BJ (cell line): ENCODE data around the gene MOK. TPM values are rescaled to one million over a fixed set of nuclear protein-coding genes. Genes with fewer than 3 reads are reported as not detected.

Source experiments
- CTCF ChIA-PET: fragments of 350-600 bp; formaldehyde crosslinking; extraction: SDS; loops from one replicate; lab custom pipeline; 2021; ENCODE audit warnings: antibody characterized with exemption, inconsistent platforms; lab: Yijun Ruan, JAX
- POLR2A ChIA-PET: fragments of 300-600 bp; sonication (Branson Sonifier 250); formaldehyde crosslinking; extraction: SDS; loops from one replicate; lab custom pipeline; 2021; ENCODE audit warnings: antibody characterized with exemption; lab: Charles Lee
- DNase-seq: peaks from one replicate; pipeline ENCODE4 v3.0.0-alpha.2; 2011; ENCODE audit warnings: low read depth
- H3K27me3 ChIP-seq: 2 replicates; pipeline ENCODE4 v1.6.0; 2011; ENCODE audit warnings: low read length; ENCODE audit not compliant: control insufficient read depth, insufficient read depth
- H3K36me3 ChIP-seq: 2 replicates; pipeline ENCODE4 v1.5.1; 2011; ENCODE audit warnings: low read length; ENCODE audit not compliant: control insufficient read depth, insufficient read depth
- H3K4me3 ChIP-seq: 2 replicates; pipeline ENCODE4 v1.5.1; 2011; ENCODE audit warnings: low read depth, mild to moderate bottlenecking, control low read depth, low read length
- polyA plus RNA-seq: library from polyadenylated mRNA; depleted of rRNA; stranded (reverse); fragments of >200 nt; gene quantifications from 2 replicates; pipeline ENCODE4 v1.2.3, GENCODE V29; 2011
- TF ChIP-seq, protein P1 (sequence below): IDR thresholded peaks from 2 replicates; pipeline ENCODE4 v1.5.1; 2011; ENCODE audit warnings: low read depth, mild to moderate bottlenecking, control low read depth, inconsistent platforms, low read length, moderate library complexity; ENCODE audit not compliant: insufficient read depth

Gene MOK
- polyA plus RNA-seq, 1 experiment, result 26.0 TPM

- no peak for DNase-seq
- Histone ChIP-seq H3K36me3 (peaks cover 5% of the 10 kb centered on the region), H3K4me3 (no peak overlapping the region), H3K27me3 (no peaks in the 10 kb centered on the region)
- ChIA-PET POLR2A (no interaction called here), CTCF (interaction anchor here (0.7 to 1.8 kb wide), 4 partner anchors 13 to 292 kb away, joined by 3 to 5 read pairs (median 4); no protein-coding TSS in a partner anchor)
- TF ChIP-seq, protein P1, sequence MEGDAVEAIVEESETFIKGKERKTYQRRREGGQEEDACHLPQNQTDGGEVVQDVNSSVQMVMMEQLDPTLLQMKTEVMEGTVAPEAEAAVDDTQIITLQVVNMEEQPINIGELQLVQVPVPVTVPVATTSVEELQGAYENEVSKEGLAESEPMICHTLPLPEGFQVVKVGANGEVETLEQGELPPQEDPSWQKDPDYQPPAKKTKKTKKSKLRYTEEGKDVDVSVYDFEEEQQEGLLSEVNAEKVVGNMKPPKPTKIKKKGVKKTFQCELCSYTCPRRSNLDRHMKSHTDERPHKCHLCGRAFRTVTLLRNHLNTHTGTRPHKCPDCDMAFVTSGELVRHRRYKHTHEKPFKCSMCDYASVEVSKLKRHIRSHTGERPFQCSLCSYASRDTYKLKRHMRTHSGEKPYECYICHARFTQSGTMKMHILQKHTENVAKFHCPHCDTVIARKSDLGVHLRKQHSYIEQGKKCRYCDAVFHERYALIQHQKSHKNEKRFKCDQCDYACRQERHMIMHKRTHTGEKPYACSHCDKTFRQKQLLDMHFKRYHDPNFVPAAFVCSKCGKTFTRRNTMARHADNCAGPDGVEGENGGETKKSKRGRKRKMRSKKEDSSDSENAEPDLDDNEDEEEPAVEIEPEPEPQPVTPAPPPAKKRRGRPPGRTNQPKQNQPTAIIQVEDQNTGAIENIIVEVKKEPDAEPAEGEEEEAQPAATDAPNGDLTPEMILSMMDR, result no peak
Observed at GRCh38 chr14:102252834-102253801, 51.8 kb downstream of the MOK start.

DNA sequence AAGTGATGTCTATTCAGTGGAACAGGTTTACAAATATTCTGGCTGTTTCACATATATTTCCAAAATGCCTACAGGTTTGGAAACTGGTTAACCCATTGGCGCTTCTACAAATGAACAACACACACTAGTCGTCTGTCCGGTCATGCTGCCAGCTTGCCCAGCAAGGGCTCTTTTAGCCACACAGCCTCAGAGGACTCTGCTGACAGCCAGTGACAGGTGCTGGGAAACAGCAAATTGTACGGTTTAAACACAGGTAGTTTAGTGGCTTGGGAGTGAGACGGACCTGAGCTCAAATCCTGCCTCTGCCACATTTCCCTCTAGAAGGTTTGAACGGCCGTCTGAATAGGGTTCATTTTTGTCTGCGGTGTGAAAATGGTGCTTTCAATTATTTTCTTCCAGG is 53.8 kb downstream of the MOK start:
- H3K36me3 ChIP-seq, result peaks cover 5% of the 10 kb centered on the region
- POLR2A ChIA-PET, result no interaction called here

DNA sequence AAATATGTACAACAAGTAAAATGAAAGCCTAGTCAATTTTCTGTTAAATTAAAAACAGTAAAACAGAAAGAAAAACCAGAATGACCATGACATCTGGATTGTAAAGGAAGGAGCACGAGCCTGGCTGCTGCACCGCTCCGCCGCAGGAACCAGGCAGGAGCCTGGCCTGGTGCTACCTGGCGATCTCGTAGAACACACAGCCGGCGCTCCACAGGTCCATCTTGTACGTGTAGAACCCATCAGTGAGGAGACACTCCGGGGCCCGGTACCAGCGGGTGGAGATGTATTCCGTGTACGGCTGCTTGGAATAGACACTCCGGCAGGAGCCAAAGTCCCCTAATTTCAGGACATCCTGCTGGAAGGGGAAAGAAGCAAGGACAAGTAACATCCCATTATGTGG is 54.3 kb downstream of the MOK start:
- ChIA-PET POLR2A (no interaction called here), CTCF (interaction anchor here (1.5 kb wide), 1 partner anchor 15 kb away, joined by 4 read pairs; no protein-coding TSS in a partner anchor)
- TF ChIP-seq, protein P1, result no peak
- Histone ChIP-seq H3K36me3 (peaks cover 5% of the 10 kb centered on the region), H3K4me3 (no peak overlapping the region), H3K27me3 (no peaks in the 10 kb centered on the region)
- DNase-seq, result no peak

More for the DNA sequence above, 53.8 kb downstream of the MOK start:
- TF ChIP-seq, protein P1, result no peak
- Histone ChIP-seq H3K27me3 (no peaks in the 10 kb centered on the region), H3K4me3 (no peak overlapping the region)
- CTCF ChIA-PET, result interaction anchor here (1.5 to 1.8 kb wide), 2 partner anchors 13 to 15 kb away, joined by 4 to 5 read pairs; no protein-coding TSS in a partner anchor
- DNase-seq, result no peak

- TF ChIP-seq, protein P1, result no peak
- CTCF ChIA-PET, result interaction anchor here (1.4 to 1.7 kb wide), 2 partner anchors 14 to 19 kb away, joined by 3 to 4 read pairs; no protein-coding TSS in a partner anchor
- no peak overlapping the region for H3K4me3 ChIP-seq
- POLR2A ChIA-PET, result no interaction called here
- H3K36me3 ChIP-seq, result peaks cover 5% of the 10 kb centered on the region
- no peak for DNase-seq
- no peaks in the 10 kb centered on the region for H3K27me3 ChIP-seq
Observed at GRCh38 chr14:102249981-102250380, 55.0 kb downstream of the MOK start.

DNA sequence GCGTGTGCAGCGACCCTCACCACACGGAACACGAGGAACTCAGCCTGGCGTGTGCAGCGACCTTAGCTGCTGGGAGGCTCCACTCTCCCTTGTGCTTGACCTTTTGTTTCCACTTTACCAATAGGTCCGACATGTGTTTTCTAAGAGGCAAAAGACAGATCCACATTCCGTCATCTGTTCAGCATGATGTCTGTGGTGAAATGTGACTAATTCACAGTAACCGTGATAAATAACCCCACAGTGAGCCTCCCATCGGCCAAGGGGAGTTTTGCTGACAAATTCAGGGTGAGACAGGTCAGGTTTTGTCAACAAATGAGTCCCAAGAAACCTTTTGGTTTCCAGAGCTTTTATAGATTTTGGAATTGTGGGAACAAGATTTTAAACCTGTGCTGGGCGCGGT is 55.9 kb downstream of the MOK start:
- no peak overlapping the region for H3K4me3 ChIP-seq
- DNase-seq, result no peak
- TF ChIP-seq, protein P1, result no peak
- H3K27me3 ChIP-seq, result no peaks in the 10 kb centered on the region
- peaks cover 5% of the 10 kb centered on the region for H3K36me3 ChIP-seq
- POLR2A ChIA-PET, result no interaction called here
- CTCF ChIA-PET, result interaction anchor here (0.9 to 1.7 kb wide), 4 partner anchors 13 to 65 kb away, joined by 3 to 4 read pairs (median 3); no protein-coding TSS in a partner anchor
